GM12801 (cell line): ENCODE measurements around the gene SYTL5.

Source experiments
- TF ChIP-seq, protein P1 (sequence below): IDR thresholded peaks from one replicate; pipeline ENCODE4 v1.5.1; 2011; ENCODE audit warnings: control low read depth; ENCODE audit not compliant: insufficient read length; ENCODE audit errors: extremely low read depth

The SYTL5 gene

DNA sequence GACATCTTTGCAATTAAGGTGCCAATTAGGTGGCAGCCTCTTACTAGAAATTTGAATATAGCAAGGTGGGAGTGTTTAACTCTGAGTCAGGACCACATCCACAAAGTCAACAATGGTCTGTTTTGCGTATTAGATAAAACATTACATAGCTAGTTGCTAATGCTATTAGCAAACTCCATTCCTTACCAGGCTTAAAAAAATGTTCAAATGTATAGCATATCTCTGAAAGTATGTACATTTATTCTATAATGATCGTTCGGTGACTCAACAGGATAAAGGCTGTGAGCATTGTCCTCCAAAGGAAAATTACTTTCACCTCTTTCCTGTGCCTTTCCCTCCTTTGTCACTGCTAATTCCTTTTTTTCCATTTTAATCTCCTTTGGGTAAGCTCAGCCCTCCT lies 74.5 kb downstream of the SYTL5 start:
- TF ChIP-seq, protein P1, sequence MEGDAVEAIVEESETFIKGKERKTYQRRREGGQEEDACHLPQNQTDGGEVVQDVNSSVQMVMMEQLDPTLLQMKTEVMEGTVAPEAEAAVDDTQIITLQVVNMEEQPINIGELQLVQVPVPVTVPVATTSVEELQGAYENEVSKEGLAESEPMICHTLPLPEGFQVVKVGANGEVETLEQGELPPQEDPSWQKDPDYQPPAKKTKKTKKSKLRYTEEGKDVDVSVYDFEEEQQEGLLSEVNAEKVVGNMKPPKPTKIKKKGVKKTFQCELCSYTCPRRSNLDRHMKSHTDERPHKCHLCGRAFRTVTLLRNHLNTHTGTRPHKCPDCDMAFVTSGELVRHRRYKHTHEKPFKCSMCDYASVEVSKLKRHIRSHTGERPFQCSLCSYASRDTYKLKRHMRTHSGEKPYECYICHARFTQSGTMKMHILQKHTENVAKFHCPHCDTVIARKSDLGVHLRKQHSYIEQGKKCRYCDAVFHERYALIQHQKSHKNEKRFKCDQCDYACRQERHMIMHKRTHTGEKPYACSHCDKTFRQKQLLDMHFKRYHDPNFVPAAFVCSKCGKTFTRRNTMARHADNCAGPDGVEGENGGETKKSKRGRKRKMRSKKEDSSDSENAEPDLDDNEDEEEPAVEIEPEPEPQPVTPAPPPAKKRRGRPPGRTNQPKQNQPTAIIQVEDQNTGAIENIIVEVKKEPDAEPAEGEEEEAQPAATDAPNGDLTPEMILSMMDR = no peak

DNA sequence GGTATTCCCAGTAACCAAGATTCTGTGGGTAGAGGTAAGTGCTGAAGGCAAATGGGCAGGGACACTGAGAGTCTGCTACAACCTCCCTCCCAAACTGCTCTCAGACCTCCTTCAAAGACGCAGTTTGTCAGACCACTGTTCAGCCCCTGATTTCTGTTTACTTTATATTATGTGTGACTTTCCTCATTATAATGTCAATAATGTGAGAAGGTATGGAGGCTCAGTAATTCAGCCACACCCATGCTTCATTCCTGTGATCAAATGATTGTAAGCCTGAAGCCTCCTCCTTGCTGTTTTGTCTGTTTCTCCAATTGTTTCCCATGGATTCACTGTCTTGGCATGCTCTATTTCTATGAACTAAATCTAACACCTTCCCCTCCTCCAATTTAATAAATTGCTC lies 75.6 kb downstream of the SYTL5 start:
- TF ChIP-seq, protein P1 = no peak

DNA sequence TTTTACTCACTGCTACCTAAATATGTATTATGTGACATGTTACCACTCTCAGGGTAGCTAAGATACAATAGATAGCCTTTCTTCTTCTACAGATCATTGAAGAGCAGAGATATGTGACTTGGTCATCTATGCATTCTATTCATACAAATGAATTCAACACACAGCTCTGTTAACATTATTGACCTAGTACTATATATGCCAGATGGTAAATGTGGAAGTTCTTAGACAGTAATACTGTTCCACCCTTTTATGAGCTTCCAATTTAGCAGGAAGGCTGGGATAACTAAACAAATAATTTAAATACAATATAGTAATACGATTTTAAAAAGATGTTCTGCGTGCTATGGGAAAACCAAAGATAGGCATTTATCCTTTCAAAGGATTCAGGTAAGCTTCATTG lies 76.0 kb downstream of the SYTL5 start:
- TF ChIP-seq, protein P1 = no peak

DNA sequence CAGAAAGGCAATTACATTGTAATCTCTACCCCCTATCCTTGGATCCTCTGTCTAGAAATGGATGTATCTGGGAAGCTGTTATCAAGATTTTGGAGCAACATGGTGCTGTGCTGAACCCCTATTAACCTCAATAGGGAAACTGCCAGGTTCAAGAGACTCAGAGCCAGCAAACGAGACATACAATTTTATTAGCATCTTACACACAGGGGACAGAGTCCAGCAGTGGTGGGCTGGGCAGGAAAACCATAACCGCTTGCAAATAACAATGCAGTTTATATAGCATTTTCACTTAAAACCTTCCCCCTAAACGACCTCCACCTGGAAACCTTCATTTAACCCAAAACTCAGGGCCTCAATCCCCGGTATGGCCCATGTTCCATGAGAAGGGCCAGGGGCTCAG lies 79.5 kb downstream of the SYTL5 start:
- TF ChIP-seq, protein P1 = no peak

DNA sequence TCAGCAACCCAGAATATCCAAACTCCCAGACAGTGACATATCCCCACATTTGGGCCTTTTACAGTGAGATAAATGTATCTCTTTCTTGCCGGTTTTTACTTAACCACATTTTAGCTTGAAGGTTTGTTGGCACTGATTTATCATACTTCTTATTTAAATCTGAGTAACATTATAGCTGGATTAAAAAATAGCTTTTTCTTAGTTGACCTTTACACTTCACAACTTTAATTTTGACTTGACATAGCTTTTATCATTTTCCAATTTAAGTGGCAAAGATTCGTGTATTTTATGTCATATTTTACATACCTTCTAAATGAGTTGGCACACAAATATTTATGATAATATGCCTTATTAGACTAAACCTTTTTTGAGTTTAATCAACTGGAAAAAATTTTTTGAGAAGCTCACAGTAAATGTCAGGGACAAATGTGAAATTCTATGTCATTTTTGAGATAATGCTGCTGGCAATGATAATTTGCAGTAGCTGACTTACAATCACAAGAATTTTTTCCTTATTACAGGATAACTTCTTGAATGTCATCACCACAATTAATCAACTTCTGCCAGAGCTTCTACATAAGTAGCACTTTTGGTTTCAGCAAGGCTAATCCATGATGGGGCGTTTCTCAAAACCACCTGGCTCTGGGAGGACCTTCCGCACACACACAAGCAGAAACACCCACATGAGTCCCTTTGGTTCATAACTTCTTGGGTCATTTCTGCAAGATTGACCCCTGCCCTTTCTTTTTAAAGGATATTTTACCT lies 80.3 kb downstream of the SYTL5 start:
- TF ChIP-seq, protein P1 = no peak

DNA sequence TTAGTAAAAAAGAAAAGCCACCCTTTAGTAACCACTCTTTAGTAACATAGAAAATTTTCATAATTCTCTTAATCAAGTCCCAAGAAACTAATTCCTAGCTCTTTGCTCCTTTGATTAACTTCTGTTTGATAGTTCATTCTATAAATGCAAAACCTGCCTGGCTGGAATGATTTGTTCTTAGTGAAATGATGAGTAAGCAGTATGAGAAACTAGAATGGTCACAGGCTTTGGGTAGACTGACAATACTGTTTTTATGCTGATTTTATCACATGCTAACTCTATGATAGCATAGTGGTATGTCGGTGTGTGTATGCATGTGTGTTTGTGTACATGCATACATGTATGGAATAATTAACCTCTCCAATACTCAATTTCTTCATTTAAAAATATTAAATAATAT lies 81.2 kb downstream of the SYTL5 start:
- TF ChIP-seq, protein P1 = no peak

DNA sequence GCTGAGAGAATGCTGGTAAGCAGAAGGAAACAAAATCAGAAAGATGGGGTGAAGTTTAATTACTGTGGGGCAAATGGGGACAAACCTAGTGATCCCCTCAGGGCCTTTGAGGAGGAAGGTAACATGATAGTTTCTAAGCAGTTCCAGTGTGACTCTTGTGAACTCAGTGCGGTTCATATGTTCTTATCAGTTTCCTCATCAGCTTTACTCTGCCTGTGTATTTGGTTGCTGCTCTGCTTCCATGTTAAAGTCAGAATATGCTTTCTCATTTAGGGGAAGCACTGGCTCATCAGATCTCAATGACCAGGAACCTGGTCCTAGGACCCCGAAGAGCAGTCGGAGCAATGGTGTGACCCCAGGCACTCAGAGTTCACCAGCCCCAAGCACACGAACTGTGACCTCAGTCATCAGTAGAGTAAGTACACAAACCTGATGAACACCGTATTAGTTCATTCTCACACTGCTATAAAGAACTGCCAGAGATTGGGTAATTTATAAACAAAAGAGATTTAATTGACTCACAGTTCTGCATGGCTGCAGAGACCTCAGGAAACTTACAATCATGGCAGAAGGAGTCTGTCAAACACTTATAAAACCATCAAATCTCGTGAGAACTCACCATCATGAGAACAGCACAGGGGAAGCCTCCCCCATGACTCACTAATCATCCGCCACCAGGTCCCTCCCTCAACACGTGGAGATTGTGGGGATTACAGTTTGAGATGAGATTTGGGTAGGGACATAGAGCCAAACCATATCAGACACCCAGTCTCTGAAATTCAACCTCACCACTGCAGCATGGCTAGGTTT lies 83.0 kb downstream of the SYTL5 start:
- TF ChIP-seq, protein P1 = no peak
